Panc1 (cell line): ENCODE results near the gene FEN1.

Source experiments
- POLR2AphosphoS5 ChIP-seq: IDR thresholded peaks from 2 replicates; pipeline ENCODE4 v1.6.1; 2012; ENCODE audit warnings: mild to moderate bottlenecking, low read depth, low read length, moderate library complexity
- TF ChIP-seq, protein P1 (sequence below): fragments of 450-650 bp; IDR thresholded peaks from 2 replicates; pipeline ENCODE4 v1.5.1; 2017; ENCODE audit warnings: mild to moderate bottlenecking

DNA sequence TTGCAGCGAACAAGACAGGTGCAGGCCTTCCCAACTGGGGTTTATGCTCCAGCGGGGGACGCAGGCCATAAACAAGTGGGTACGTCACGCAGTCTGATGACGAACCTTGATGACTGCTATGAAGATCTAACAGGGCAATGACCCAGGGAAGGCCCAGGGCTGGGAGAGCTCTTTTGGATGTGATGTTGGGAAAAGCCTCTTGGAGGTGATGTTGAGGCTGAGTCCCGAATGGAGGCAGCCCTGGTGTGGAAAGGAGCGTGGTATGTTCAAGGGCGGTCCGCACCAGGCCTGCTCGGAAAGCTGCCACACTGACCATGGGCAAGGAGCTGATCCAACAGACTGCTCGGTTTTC is 41.2 kb downstream of the FEN1 start:
- TF ChIP-seq, protein P1, sequence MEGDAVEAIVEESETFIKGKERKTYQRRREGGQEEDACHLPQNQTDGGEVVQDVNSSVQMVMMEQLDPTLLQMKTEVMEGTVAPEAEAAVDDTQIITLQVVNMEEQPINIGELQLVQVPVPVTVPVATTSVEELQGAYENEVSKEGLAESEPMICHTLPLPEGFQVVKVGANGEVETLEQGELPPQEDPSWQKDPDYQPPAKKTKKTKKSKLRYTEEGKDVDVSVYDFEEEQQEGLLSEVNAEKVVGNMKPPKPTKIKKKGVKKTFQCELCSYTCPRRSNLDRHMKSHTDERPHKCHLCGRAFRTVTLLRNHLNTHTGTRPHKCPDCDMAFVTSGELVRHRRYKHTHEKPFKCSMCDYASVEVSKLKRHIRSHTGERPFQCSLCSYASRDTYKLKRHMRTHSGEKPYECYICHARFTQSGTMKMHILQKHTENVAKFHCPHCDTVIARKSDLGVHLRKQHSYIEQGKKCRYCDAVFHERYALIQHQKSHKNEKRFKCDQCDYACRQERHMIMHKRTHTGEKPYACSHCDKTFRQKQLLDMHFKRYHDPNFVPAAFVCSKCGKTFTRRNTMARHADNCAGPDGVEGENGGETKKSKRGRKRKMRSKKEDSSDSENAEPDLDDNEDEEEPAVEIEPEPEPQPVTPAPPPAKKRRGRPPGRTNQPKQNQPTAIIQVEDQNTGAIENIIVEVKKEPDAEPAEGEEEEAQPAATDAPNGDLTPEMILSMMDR = no peak
- no peak for TF ChIP-seq POLR2AphosphoS5
